Heart right ventricle (tissue), 16 donors: ENCODE data around the gene CAGE1. TPM values are rescaled to one million over a fixed set of nuclear protein-coding genes. Genes with fewer than 3 reads are reported as not detected.
"Not testable (repeated sequence)": the region's sequence is repeated elsewhere in the genome, so short reads cannot be mapped to it uniquely, and the experiment has no call there.

ENCODE experiments used
- ATAC-seq, 8 donors: fragments of 200-7000 bp; cut with Tn5 transposase; one replicate each; pipeline ENCODE4 v1.9.1; 2020; ENCODE audit warnings: mild to moderate bottlenecking in 8 of 8, moderate library complexity in 8 of 8, moderate number of reproducible peaks in 1 of 8
- DNase-seq, 2 donors: peaks; one replicate each; pipeline ENCODE4 v3.0.0-alpha.2; 2020
- H3K27ac ChIP-seq, 10 donors: fragments of 200-600 bp; sonication (generic) in 2 of 10; one replicate each; pipeline versions ENCODE4 v1.5.0 to v1.8.0; 2020 to 2022; ENCODE audit warnings: mild to moderate bottlenecking in 3 of 10
- H3K27me3 ChIP-seq, 7 donors: fragments of 200-600 bp; one replicate each; pipeline ENCODE4 v1.8.0; 2021 to 2022; ENCODE audit warnings: mild to moderate bottlenecking in 2 of 7
- H3K36me3 ChIP-seq, 9 donors: fragments of 200-600 bp; sonication (generic) in 1 of 9; one replicate each; pipeline versions ENCODE4 v1.5.0 to v1.8.0; 2020 to 2022; ENCODE audit warnings: mild to moderate bottlenecking in 2 of 9
- H3K4me1 ChIP-seq, 9 donors: fragments of 200-600 bp; sonication (generic) in 1 of 9; one replicate each; pipeline versions ENCODE4 v1.5.0 to v1.8.0; 2020 to 2022; ENCODE audit warnings: mild to moderate bottlenecking in 4 of 9
- H3K4me3 ChIP-seq, 10 donors: fragments of 200-600 bp; sonication (generic) in 2 of 10; one replicate each; pipeline versions ENCODE4 v1.5.0 to v1.8.0; 2020 to 2022; ENCODE audit warnings: mild to moderate bottlenecking in 7 of 10, moderate library complexity in 2 of 10
- H3K9me3 ChIP-seq, 11 donors: fragments of 200-600 bp in 10 of 11; sonication (generic) in 2 of 11; one replicate each; pipeline versions ENCODE4 v1.5.0 to v1.8.0; 2013 to 2022; ENCODE audit warnings: mild to moderate bottlenecking in 2 of 11, control low read depth in 1 of 11, moderate library complexity in 1 of 11
- WGBS, 2 donors: extraction: QIAGEN DNeasy Blood & Tissue Kit; methylation state at CpG; one replicate each; pipeline ENCODE4 v1.1.7; 2013; ENCODE audit warnings: inconsistent platforms in 1 of 2; 5-methylcytosine and 5-hydroxymethylcytosine counted together
- intact Hi-C, 10 donors: fragments of 100-400 bp; cut with DNase I; formaldehyde crosslinking; loops; one replicate each; pipeline versions ENCODE4 v1.11.1 to v1.14.2; 2022
- polyA plus RNA-seq, 2 donors: library from polyadenylated mRNA; stranded (reverse); fragments of 200-250 nt; gene quantifications; one replicate each; pipeline ENCODE4 v1.2.3, GENCODE V29; 2013
- total RNA-seq, 10 donors: library from RNA; stranded (reverse); fragmentation: NEBNext Ultra II Directional in 3 of 10; extraction: Animal tissue kit (Norgen Biotek cat#: 25700) in 3 of 10; gene quantifications; one replicate each; pipeline versions ENCODE4 v1.2.1 to v1.2.4, GENCODE V29; 2021 to 2023
- TF ChIP-seq, protein P1 (sequence below), 9 donors: fragments of 200-600 bp; sonication (generic) in 2 of 9; IDR thresholded peaks; one replicate each; pipeline versions ENCODE4 v1.5.0 to v1.8.0; 2021 to 2022; ENCODE audit warnings: antibody characterized with exemption in 9 of 9, mild to moderate bottlenecking in 5 of 9, moderate library complexity in 1 of 9
- donor health status: Arrhythmogenic right ventricular cardiomyopathy.
- donor health status: ischemic (EF 13 %, LVEDD 7.1; RV severe dilation, severe dysfunction).
- donor health status: healthy with polysubstance abuse.
- donor health status: DM: no; HTN: yes; CAD: no.
- donor health status: DM: no; HTN: no; CAD: no.
- donor health status: ischemic (EF 25% LVEDD 6.9; RV normal size, moderate dysfunction).
- donor health status: ischemic (EF 25% LVEDD 5.7; RV mildly dilated, moderate dysfunction).
- donor health status: healthy.
- donor health status: DM: yes; HTN: yes; CAD: no.
- donor health status: Ischemic cardiomyopathy.
- donor health status: ischemic (EF 35%, LVEDD 5.7; RV mildly dilated, moderate dysfunction).
- donor health status: nonischemic (EF 11% LVEDD 7.7; RV severe dilation, severe dysfunction).
- donor health status: DM: yes; HTN: yes; CAD: no.
- donor health status: PGD.
- donor health status: ischemic (EF 29% LVEDD 5.4; RV normal size, mild dysfunction).
- donor health status: nonischemic (EF 23%, LVEDD 6.1; RV moderate dilation, normal function).

Gene CAGE1
- total and polyA plus RNA-seq, 12 donors = 0.08 to 0.32 TPM; not detected in 10

DNA sequence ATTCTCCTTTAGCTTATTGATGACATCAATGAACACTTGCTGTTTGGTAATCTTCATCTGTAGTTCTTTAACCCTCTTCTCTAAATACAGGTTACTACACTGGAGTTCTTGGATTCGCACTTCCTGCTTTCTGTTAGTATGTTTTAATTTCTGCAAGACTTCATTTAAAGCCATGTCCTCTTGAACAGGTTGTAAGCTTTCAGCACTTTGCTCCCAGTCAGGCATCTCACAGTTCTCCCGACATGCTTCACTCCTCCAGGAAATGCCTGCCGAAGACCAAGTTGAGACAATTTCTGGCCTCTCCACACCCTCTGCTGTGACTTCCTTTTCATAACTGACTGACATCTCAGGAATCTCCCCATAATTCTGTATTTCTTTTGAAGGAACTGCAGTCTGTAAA is 15.8 kb downstream of the CAGE1 start:
- DNase-seq (no peak), ATAC-seq (no peak)
- TF ChIP-seq, protein P1, sequence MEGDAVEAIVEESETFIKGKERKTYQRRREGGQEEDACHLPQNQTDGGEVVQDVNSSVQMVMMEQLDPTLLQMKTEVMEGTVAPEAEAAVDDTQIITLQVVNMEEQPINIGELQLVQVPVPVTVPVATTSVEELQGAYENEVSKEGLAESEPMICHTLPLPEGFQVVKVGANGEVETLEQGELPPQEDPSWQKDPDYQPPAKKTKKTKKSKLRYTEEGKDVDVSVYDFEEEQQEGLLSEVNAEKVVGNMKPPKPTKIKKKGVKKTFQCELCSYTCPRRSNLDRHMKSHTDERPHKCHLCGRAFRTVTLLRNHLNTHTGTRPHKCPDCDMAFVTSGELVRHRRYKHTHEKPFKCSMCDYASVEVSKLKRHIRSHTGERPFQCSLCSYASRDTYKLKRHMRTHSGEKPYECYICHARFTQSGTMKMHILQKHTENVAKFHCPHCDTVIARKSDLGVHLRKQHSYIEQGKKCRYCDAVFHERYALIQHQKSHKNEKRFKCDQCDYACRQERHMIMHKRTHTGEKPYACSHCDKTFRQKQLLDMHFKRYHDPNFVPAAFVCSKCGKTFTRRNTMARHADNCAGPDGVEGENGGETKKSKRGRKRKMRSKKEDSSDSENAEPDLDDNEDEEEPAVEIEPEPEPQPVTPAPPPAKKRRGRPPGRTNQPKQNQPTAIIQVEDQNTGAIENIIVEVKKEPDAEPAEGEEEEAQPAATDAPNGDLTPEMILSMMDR (IDR thresholded peaks at IDR 0.05) = no peak
- Histone ChIP-seq H3K4me3 (no peak overlapping the region), H3K4me1 (no peaks in the 10 kb centered on the region), H3K27me3 (peaks cover 0 to 4% (median 3%) of the 10 kb centered on the region in 7 donors), H3K36me3 (no peaks in the 10 kb centered on the region), H3K9me3 (no peaks in the 10 kb centered on the region), H3K27ac (no peak overlapping the region)
- 38% methylated on average over 3 of the region's 3 CpGs for WGBS, 2 donors
- intact Hi-C loops = no loop called here

DNA sequence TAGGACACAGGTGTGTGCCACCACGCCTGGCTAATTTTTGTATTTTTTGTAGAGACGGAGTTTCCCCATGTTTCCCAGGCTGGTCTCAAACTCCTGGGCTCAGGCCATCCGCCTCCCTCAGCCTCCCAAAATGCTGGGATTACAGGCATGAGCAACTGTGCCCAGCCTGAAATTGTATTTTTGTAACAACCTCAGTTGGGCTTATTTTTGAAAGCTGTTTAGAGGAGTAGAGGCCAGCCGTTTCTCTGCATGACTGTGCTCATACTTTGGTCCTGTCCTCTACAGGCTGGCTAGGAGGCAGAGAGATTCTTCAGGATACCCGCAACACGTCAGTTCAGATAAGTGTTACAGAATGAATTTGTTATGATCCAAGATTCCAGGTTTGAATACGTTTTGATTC is 22.1 kb downstream of the CAGE1 start:
- WGBS, 2 donors = 78 to 79% methylated on average over 7 of the region's 7 CpGs

GRCh38 chr6:7351916-7352315 is 37.6 kb downstream of the CAGE1 start:
- ATAC-seq, H3K36me3 ChIP-seq, H3K27me3 ChIP-seq, H3K27ac ChIP-seq, intact Hi-C loops, H3K9me3 ChIP-seq, DNase-seq, H3K4me1 ChIP-seq, H3K4me3 ChIP-seq: not testable (repeated sequence)
- WGBS, 2 donors = 65 to 69% methylated on average over 3 of the region's 3 CpGs

More for the DNA sequence above, 22.1 kb downstream of the CAGE1 start:
- Histone ChIP-seq H3K27me3 (peaks cover 0 to 20% (median 0%) of the 10 kb centered on the region in 7 donors), H3K9me3 (no peaks in the 10 kb centered on the region), H3K36me3 (no peaks in the 10 kb centered on the region), H3K27ac (no peak overlapping the region), H3K4me3 (no peak overlapping the region), H3K4me1 (no peaks in the 10 kb centered on the region)
- no peak for ATAC-seq
- no peak for DNase-seq
- TF ChIP-seq, protein P1 (IDR thresholded peaks at IDR 0.05) = no peak
- intact Hi-C loops = no loop called here

DNA sequence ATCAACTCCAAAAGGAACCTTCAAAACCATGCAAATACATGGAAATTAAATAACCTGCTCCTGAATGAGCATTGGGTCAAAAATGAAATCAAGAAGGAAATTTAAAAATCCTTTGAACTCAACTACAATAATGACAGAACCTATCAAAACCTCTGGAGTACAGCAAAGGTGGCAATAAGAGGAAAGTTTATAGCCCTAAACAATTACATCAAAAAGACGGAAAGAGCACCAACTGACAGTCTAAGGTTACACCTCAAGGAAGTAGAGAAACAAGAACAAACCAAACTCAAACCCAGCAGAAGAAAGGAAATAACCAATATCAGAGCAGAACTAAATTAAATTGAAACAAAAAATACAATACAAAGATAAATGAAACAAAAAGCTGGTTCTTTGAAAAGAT is 39.0 kb downstream of the CAGE1 start:
- H3K4me1 ChIP-seq, H3K27ac ChIP-seq, H3K36me3 ChIP-seq, ATAC-seq, H3K4me3 ChIP-seq, DNase-seq, H3K9me3 ChIP-seq, H3K27me3 ChIP-seq, intact Hi-C loops: not testable (repeated sequence)
- WGBS, 2 donors = 82 to 94% methylated on average over 1 of the region's 1 CpG

GRCh38 chr6:7347551-7347997 is 42.0 kb downstream of the CAGE1 start:
- H3K36me3 ChIP-seq, DNase-seq, H3K9me3 ChIP-seq, intact Hi-C loops, H3K27ac ChIP-seq, H3K27me3 ChIP-seq, H3K4me3 ChIP-seq, ATAC-seq, H3K4me1 ChIP-seq: not testable (repeated sequence)
- WGBS, 2 donors = 66 to 76% methylated on average over 2 of the region's 2 CpGs

GRCh38 chr6:7344773-7345450 is 44.6 kb downstream of the CAGE1 start:
- DNase-seq, H3K9me3 ChIP-seq, H3K27ac ChIP-seq, H3K36me3 ChIP-seq, H3K4me1 ChIP-seq, ATAC-seq, intact Hi-C loops, H3K4me3 ChIP-seq: not testable (repeated sequence)
- WGBS, 2 donors = 68 to 73% methylated on average over 10 of the region's 10 CpGs
- H3K27me3 ChIP-seq = peaks cover 0 to 14% (median 0%) of the 10 kb centered on the region in 7 donors
